ENCODE data around the gene MVP.

MVP gene

DNA sequence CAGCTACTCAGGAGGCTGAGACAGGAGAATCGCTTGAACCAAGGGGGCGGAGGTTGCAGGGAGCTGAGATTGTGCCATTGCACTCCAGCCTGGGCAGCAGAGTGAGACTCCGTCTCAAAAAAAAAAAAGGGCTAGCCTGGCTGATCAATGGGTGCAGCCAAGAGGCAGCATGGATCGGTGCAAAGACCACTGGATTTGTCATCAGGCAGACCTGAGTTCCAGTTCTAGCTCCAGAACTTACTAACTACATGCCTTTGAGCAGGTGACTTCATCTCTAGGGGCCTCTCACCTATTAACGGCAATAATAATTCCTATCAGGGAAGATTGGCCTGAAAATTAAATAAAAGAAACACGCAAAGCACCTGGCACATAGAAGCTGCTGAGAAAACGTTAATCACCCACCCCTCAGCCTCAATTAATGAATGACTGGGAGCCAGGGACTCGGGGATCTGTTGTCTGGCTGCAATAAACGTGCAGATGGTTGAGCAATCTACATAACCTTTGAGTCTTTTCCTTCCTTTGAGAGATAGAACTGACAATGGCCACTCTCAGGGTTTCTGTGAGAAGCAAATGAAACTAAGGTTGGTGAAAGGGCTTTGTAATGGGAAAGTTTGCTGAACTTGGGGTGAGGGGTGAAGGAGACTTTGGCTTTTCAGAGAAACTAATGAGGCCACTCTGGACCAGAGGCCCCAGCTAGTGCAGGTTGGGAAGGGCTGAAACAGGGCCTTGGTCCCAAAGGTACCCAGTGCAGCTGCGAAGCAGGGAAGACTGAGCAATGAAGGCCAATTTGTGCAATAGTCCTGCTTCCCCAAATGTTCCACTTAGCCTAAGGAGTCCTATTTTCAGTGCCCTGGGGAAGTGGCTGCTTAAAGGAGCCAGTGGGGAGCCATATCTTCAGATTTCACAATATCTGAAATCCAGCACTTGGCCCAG, 71.5 kb downstream of the MVP start:
- H3K4me3 ChIP-seq (ENCODE audit: low read depth, low read length), result no peak overlapping the region
- TF ChIP-seq, protein P1, sequence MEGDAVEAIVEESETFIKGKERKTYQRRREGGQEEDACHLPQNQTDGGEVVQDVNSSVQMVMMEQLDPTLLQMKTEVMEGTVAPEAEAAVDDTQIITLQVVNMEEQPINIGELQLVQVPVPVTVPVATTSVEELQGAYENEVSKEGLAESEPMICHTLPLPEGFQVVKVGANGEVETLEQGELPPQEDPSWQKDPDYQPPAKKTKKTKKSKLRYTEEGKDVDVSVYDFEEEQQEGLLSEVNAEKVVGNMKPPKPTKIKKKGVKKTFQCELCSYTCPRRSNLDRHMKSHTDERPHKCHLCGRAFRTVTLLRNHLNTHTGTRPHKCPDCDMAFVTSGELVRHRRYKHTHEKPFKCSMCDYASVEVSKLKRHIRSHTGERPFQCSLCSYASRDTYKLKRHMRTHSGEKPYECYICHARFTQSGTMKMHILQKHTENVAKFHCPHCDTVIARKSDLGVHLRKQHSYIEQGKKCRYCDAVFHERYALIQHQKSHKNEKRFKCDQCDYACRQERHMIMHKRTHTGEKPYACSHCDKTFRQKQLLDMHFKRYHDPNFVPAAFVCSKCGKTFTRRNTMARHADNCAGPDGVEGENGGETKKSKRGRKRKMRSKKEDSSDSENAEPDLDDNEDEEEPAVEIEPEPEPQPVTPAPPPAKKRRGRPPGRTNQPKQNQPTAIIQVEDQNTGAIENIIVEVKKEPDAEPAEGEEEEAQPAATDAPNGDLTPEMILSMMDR (IDR thresholded peaks at IDR 0.05; ENCODE audit: borderline replicate concordance, insufficient read depth, low read depth, low read length), result no peak

DNA sequence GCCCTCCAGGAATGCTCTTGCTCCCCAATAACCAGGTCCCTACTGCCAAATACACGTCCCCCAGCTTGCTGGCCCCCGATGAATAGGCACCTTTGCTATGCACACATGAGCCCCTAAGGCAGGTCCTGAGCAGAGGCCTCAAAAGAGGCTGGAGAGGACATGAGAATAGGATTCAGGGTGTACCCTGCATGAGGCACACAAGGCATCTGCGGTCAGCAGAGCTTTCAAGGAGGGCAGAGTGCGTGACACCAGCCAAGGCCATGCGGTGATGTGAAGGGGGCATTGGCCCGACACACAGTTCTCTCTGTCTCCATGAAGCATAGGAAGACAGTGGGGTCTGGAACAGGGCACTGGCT, 72.2 kb downstream of the MVP start:
- TF ChIP-seq, protein P1 (IDR thresholded peaks at IDR 0.05; ENCODE audit: borderline replicate concordance, insufficient read depth, low read depth, low read length), result no peak
- H3K4me3 ChIP-seq (ENCODE audit: low read depth, low read length), result no peak overlapping the region

DNA sequence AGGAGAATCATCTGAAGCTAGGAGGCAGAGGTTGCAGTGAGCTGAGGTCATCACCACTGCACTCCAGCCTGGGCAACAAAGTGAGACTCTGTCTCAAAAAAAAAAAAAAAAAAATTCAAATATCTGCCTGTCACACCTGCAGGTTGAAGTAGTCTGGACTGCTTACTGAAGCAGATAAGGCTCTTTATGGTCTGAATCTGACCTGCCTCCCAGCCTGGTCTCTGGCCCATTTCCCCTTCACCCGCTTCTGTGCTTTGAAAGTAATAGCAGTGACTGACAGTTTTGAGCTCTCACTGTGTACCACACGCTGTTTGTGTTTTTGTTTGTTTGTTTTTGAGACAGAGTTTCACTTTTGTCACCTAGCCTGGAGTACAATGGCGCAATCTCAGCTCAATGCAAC, 73.3 kb downstream of the MVP start:
- TF ChIP-seq, protein P1 (IDR thresholded peaks at IDR 0.05; ENCODE audit: borderline replicate concordance, insufficient read depth, low read depth, low read length), result no peak

DNA sequence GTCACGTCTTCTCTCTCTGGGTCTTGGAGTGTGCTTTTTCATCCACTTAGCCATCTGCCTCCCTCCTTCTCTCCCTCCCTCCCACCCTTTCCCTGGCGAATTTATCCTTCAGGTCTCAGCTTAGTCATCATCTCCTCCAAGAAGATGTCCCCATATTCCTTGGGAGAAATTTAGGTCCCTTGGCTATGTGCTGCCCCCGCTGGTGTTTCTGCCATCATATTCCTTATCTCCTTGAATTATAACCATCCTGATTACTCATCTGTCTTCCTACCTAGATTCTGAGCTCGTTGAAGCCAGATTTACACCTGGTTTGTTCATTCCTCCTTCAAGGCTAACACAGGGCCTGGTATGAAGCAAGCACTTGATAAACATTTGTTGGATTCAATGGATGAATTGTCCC, 74.1 kb downstream of the MVP start:
- no peak overlapping the region for H3K4me3 ChIP-seq (ENCODE audit: low read depth, low read length)
- TF ChIP-seq, protein P1 (IDR thresholded peaks at IDR 0.05; ENCODE audit: borderline replicate concordance, insufficient read depth, low read depth, low read length), result no peak

More for the DNA sequence above, 73.3 kb downstream of the MVP start:
- H3K4me3 ChIP-seq (ENCODE audit: low read depth, low read length), result no peak overlapping the region

DNA sequence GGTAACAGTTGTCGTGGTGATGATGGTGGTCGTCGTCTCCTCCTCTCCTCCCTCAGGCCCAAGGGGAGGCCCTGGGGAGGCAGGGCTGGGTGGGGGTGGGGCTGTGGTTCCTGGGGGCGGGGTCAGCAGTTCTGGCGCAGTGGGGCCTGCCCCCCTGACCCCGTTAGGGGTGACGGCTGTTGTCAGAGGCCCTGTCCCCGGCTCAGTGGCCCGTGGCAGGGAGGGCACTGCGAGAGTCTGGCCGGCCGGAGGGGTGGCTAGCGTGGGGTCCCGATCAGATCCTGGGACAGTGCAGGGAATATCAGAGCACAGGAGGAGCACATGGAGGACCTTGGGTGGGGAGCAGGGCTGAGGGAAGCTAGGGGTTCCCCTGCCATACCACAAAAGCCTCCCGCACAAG, 76.6 kb downstream of the MVP start:
- no peak overlapping the region for H3K4me3 ChIP-seq (ENCODE audit: low read depth, low read length)

DNA sequence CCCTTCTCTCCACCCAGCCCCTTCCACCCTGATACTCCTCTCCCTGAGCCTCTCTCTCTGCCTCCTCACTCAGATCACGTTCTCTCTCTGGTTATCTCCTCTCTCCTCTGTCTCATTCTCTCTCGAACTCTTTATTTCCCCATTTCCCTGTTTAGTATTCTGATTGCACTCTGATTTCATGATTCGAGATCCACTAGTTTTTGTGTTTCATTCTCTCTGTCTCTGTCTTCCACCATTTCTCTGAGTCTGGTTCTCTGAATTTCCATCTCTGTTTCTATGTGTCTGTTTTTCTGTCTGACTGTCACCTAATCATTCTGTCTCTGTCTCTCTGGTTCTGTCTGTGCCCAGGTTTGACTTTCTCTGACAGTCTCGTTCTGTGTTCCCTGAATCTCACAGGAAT, 77.1 kb downstream of the MVP start:
- TF ChIP-seq, protein P1 (IDR thresholded peaks at IDR 0.05; ENCODE audit: borderline replicate concordance, insufficient read depth, low read depth, low read length), result no peak
- H3K4me3 ChIP-seq (ENCODE audit: low read depth, low read length), result no peak overlapping the region

More for the DNA sequence above, 76.6 kb downstream of the MVP start:
- TF ChIP-seq, protein P1 (IDR thresholded peaks at IDR 0.05; ENCODE audit: borderline replicate concordance, insufficient read depth, low read depth, low read length), result no peak
